Measurements from ENCODE around the gene HEXIM2.

- TF ChIP-seq EP300 (IDR thresholded peaks at IDR 0.05) (no peak), POLR2A (IDR thresholded peaks at IDR 0.05) (no peak)
- TF ChIP-seq, protein P1, sequence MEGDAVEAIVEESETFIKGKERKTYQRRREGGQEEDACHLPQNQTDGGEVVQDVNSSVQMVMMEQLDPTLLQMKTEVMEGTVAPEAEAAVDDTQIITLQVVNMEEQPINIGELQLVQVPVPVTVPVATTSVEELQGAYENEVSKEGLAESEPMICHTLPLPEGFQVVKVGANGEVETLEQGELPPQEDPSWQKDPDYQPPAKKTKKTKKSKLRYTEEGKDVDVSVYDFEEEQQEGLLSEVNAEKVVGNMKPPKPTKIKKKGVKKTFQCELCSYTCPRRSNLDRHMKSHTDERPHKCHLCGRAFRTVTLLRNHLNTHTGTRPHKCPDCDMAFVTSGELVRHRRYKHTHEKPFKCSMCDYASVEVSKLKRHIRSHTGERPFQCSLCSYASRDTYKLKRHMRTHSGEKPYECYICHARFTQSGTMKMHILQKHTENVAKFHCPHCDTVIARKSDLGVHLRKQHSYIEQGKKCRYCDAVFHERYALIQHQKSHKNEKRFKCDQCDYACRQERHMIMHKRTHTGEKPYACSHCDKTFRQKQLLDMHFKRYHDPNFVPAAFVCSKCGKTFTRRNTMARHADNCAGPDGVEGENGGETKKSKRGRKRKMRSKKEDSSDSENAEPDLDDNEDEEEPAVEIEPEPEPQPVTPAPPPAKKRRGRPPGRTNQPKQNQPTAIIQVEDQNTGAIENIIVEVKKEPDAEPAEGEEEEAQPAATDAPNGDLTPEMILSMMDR (IDR thresholded peaks at IDR 0.05) = no peak
These were observed 22.5 kb downstream of the HEXIM2 start for GRCh38 chr17:45184144-45184543.

Data from stomach (tissue), 4 donors.